ENCODE measurements around the gene SMPDL3A.

The SMPDL3A gene

GRCh38 chr6:122785891-122786290 lies 3.2 kb upstream of the SMPDL3A start:
- FAIRE-seq: no peak
- TF ChIP-seq POU2F2 (IDR thresholded peaks at IDR 0.05; ENCODE audit: low read depth, low read length): no peak
- TF ChIP-seq POLR2AphosphoS5 (IDR thresholded peaks at IDR 0.05; ENCODE audit: low read depth, low read length): no peak
- TF ChIP-seq TAF1 (IDR thresholded peaks at IDR 0.05; ENCODE audit: low read depth, low read length): no peak
- TF ChIP-seq PAX5 (IDR thresholded peaks at IDR 0.05; ENCODE audit: insufficient read depth, low read length, severe bottlenecking): no peak

GRCh38 chr6:122787721-122788120 lies 1.3 kb upstream of the SMPDL3A start:
- DNase-seq (ENCODE audit: insufficient read length, low spot score): no peak
- no peak for TF ChIP-seq POU2F2 (IDR thresholded peaks at IDR 0.05; ENCODE audit: low read depth, low read length)
- no peak for TF ChIP-seq TAF1 (IDR thresholded peaks at IDR 0.05; ENCODE audit: low read depth, low read length)
- TF ChIP-seq POLR2A (IDR thresholded peaks at IDR 0.05; ENCODE audit: low read depth, low read length): no peak
- TF ChIP-seq POLR2AphosphoS5 (IDR thresholded peaks at IDR 0.05; ENCODE audit: low read depth, low read length): no peak
- TF ChIP-seq PAX5 (IDR thresholded peaks at IDR 0.05; ENCODE audit: insufficient read depth, low read length, severe bottlenecking): no peak
- no peak for TF ChIP-seq SPI1 (IDR thresholded peaks at IDR 0.05; ENCODE audit: low read depth, low read length)
- no peak for FAIRE-seq

More at GRCh38 chr6:122785891-122786290, 3.2 kb upstream of the SMPDL3A start:
- DNase-seq (ENCODE audit: insufficient read length, low spot score): no peak

GRCh38 chr6:122788208-122788607 lies 850 bp upstream of the SMPDL3A start:
- FAIRE-seq (no peak), DNase-seq (ENCODE audit: insufficient read length, low spot score) (no peak)
- TF ChIP-seq POLR2AphosphoS5 (IDR thresholded peaks at IDR 0.05; ENCODE audit: low read depth, low read length): no peak
- no peak for TF ChIP-seq POU2F2 (IDR thresholded peaks at IDR 0.05; ENCODE audit: low read depth, low read length)
- no peak for TF ChIP-seq SPI1 (IDR thresholded peaks at IDR 0.05; ENCODE audit: low read depth, low read length)
- TF ChIP-seq TAF1 (IDR thresholded peaks at IDR 0.05; ENCODE audit: low read depth, low read length): no peak
- TF ChIP-seq POLR2A (IDR thresholded peaks at IDR 0.05; ENCODE audit: low read depth, low read length): no peak
- TF ChIP-seq PAX5 (IDR thresholded peaks at IDR 0.05; ENCODE audit: insufficient read depth, low read length, severe bottlenecking): no peak

GRCh38 chr6:122788663-122789181 lies 336 bp upstream of the SMPDL3A start:
- FAIRE-seq (no peak), DNase-seq (ENCODE audit: insufficient read length, low spot score) (no peak)
- TF ChIP-seq SPI1 (IDR thresholded peaks at IDR 0.05; ENCODE audit: low read depth, low read length) (no peak), POLR2A (IDR thresholded peaks at IDR 0.05; ENCODE audit: low read depth, low read length) (no peak), POLR2AphosphoS5 (IDR thresholded peaks at IDR 0.05; ENCODE audit: low read depth, low read length) (no peak), PAX5 (IDR thresholded peaks at IDR 0.05; ENCODE audit: insufficient read depth, low read length, severe bottlenecking) (no peak), POU2F2 (IDR thresholded peaks at IDR 0.05; ENCODE audit: low read depth, low read length) (no peak), TAF1 (IDR thresholded peaks at IDR 0.05; ENCODE audit: low read depth, low read length) (no peak)

- TF ChIP-seq POLR2AphosphoS5 (IDR thresholded peaks at IDR 0.05; ENCODE audit: low read depth, low read length) (no peak), PAX5 (IDR thresholded peaks at IDR 0.05; ENCODE audit: insufficient read depth, low read length, severe bottlenecking) (no peak), SPI1 (IDR thresholded peaks at IDR 0.05; ENCODE audit: low read depth, low read length) (no peak), TAF1 (IDR thresholded peaks at IDR 0.05; ENCODE audit: low read depth, low read length) (no peak), POU2F2 (IDR thresholded peaks at IDR 0.05; ENCODE audit: low read depth, low read length) (no peak), POLR2A (IDR thresholded peaks at IDR 0.05; ENCODE audit: low read depth, low read length) (no peak)
- DNase-seq (ENCODE audit: insufficient read length, low spot score) (no peak), FAIRE-seq (no peak)
Measured at GRCh38 chr6:122790028-122790422, 967 bp downstream of the SMPDL3A start.

- no peak for TF ChIP-seq PAX5 (IDR thresholded peaks at IDR 0.05; ENCODE audit: insufficient read depth, low read length, severe bottlenecking)
- no peak for TF ChIP-seq POLR2AphosphoS5 (IDR thresholded peaks at IDR 0.05; ENCODE audit: low read depth, low read length)
- TF ChIP-seq POLR2A (IDR thresholded peaks at IDR 0.05; ENCODE audit: low read depth, low read length): no peak
- TF ChIP-seq TAF1 (IDR thresholded peaks at IDR 0.05; ENCODE audit: low read depth, low read length): no peak
- no peak for TF ChIP-seq POU2F2 (IDR thresholded peaks at IDR 0.05; ENCODE audit: low read depth, low read length)
- no peak for TF ChIP-seq SPI1 (IDR thresholded peaks at IDR 0.05; ENCODE audit: low read depth, low read length)
- DNase-seq (ENCODE audit: insufficient read length, low spot score) (no peak), FAIRE-seq (no peak)
Measured at GRCh38 chr6:122790423-122791309, 1.6 kb downstream of the SMPDL3A start.

- no peak for TF ChIP-seq POLR2AphosphoS5 (IDR thresholded peaks at IDR 0.05; ENCODE audit: low read depth, low read length)
- TF ChIP-seq TAF1 (IDR thresholded peaks at IDR 0.05; ENCODE audit: low read depth, low read length): no peak
- TF ChIP-seq PAX5 (IDR thresholded peaks at IDR 0.05; ENCODE audit: insufficient read depth, low read length, severe bottlenecking): no peak
- TF ChIP-seq POLR2A (IDR thresholded peaks at IDR 0.05; ENCODE audit: low read depth, low read length): no peak
- no peak for TF ChIP-seq SPI1 (IDR thresholded peaks at IDR 0.05; ENCODE audit: low read depth, low read length)
- TF ChIP-seq POU2F2 (IDR thresholded peaks at IDR 0.05; ENCODE audit: low read depth, low read length): no peak
- no peak for FAIRE-seq
- no peak for DNase-seq (ENCODE audit: insufficient read length, low spot score)
Measured at GRCh38 chr6:122791310-122791679, 2.2 kb downstream of the SMPDL3A start.

- DNase-seq (ENCODE audit: insufficient read length, low spot score): no peak
- TF ChIP-seq POLR2A (IDR thresholded peaks at IDR 0.05; ENCODE audit: low read depth, low read length) (no peak), TAF1 (IDR thresholded peaks at IDR 0.05; ENCODE audit: low read depth, low read length) (no peak), POLR2AphosphoS5 (IDR thresholded peaks at IDR 0.05; ENCODE audit: low read depth, low read length) (no peak), PAX5 (IDR thresholded peaks at IDR 0.05; ENCODE audit: insufficient read depth, low read length, severe bottlenecking) (no peak)
- FAIRE-seq: no peak
Measured at GRCh38 chr6:122792766-122793165, 3.7 kb downstream of the SMPDL3A start.

- TF ChIP-seq PAX5 (IDR thresholded peaks at IDR 0.05; ENCODE audit: insufficient read depth, low read length, severe bottlenecking) (no peak), POU2F2 (IDR thresholded peaks at IDR 0.05; ENCODE audit: low read depth, low read length) (no peak), POLR2AphosphoS5 (IDR thresholded peaks at IDR 0.05; ENCODE audit: low read depth, low read length) (no peak), TAF1 (IDR thresholded peaks at IDR 0.05; ENCODE audit: low read depth, low read length) (no peak), POLR2A (IDR thresholded peaks at IDR 0.05; ENCODE audit: low read depth, low read length) (no peak), SPI1 (IDR thresholded peaks at IDR 0.05; ENCODE audit: low read depth, low read length) (no peak)
- FAIRE-seq (no peak), DNase-seq (ENCODE audit: insufficient read length, low spot score) (no peak)
Measured at GRCh38 chr6:122797537-122797936, 8.5 kb downstream of the SMPDL3A start.
